Measurements from ENCODE around the gene GPR15. TPM values are rescaled to one million over a fixed set of nuclear protein-coding genes. Genes with fewer than 3 reads are reported as not detected.

Gene GPR15
- total RNA-seq, 1 experiment from 2014 or later = not detected

GRCh38 chr3:98482717-98483482 lies 48.9 kb upstream of the GPR15 start:
- no CpG with 5 or more reads among the region's 3 CpGs for WGBS (ENCODE audit: extremely low coverage, insufficient read length, low lambda C conversion rate)
- H2BK20ac ChIP-seq (ENCODE audit: low read depth, low read length, poor library complexity, severe bottlenecking) = no peak overlapping the region
- H3T11ph ChIP-seq (ENCODE audit: low read length) = no peak overlapping the region
- H3K79me2 ChIP-seq (ENCODE audit: insufficient read depth, low read length) = no peaks in the 10 kb centered on the region
- no peak overlapping the region for H4K8ac ChIP-seq (replicated peaks; ENCODE audit: insufficient read length, low read depth, low read length)
- H2BK120ac ChIP-seq (ENCODE audit: low read depth, low read length, poor library complexity, severe bottlenecking) = no peak overlapping the region
- H3K18ac ChIP-seq (ENCODE audit: insufficient read length, low read depth, low read length) = no peak overlapping the region
- H3K4ac ChIP-seq (ENCODE audit: low read depth, low read length) = no peak overlapping the region
- H3K4me1 ChIP-seq (ENCODE audit: insufficient read depth, low read length) = no peaks in the 10 kb centered on the region
- H2AFZ ChIP-seq (ENCODE audit: low read length) = no peak overlapping the region
- DNase-seq = no peak
- H3K36me3 Mint-ChIP-seq (ENCODE audit: insufficient read depth in 1 of 3, low read depth in 3 of 3) = no peaks in the 10 kb centered on the region; a peak in 2 of 7 replicates
- no peaks in the 10 kb centered on the region for H3K9me3 ChIP-seq (ENCODE audit: control insufficient read depth, low read depth, low read length)
- H3K9ac ChIP-seq (ENCODE audit: extremely low read depth, insufficient read length, low read length) = no peak overlapping the region
- H3K4me3 Mint-ChIP-seq = no peak overlapping the region
- peaks cover 0 to 2% of the 10 kb centered on the region in 2 experiments; a peak in 1 of 4 replicates for H3K4me1 Mint-ChIP-seq
- H2BK5ac ChIP-seq (ENCODE audit: insufficient read length, low read length) = no peak overlapping the region
- H4K20me1 ChIP-seq (ENCODE audit: control insufficient read depth, insufficient read depth, insufficient read length) = no peaks in the 10 kb centered on the region
- no peak overlapping the region for H4K5ac ChIP-seq (ENCODE audit: insufficient read length, low read depth, low read length)
- H3K4me2 ChIP-seq (ENCODE audit: insufficient read depth, insufficient read length, low read length) = no peak overlapping the region
- H3K79me1 ChIP-seq (ENCODE audit: insufficient read depth, low read depth, low read length, poor library complexity, severe bottlenecking) = no peaks in the 10 kb centered on the region
- H2BK15ac ChIP-seq (ENCODE audit: low read depth, low read length) = no peak overlapping the region
- H2AK5ac ChIP-seq (ENCODE audit: insufficient read length, low read length) = no peak overlapping the region
- H3K56ac ChIP-seq (ENCODE audit: insufficient read length, low read depth, low read length) = no peak overlapping the region
- no peak overlapping the region for H3K23ac ChIP-seq (ENCODE audit: insufficient read length, low read depth, low read length)
- no peaks in the 10 kb centered on the region for H3K27me3 Mint-ChIP-seq (ENCODE audit: low read depth)
- no peaks in the 10 kb centered on the region for H3K23me2 ChIP-seq (ENCODE audit: insufficient read length, low read depth, low read length, poor library complexity, severe bottlenecking)
- H3K27ac ChIP-seq (ENCODE audit: insufficient read length, low read depth, low read length) = no peak overlapping the region
- no peak overlapping the region; the same call in 1 of the 2 replicates for H3K14ac ChIP-seq (ENCODE audit: insufficient read depth, low read length)
- no peak overlapping the region for H2BK12ac ChIP-seq (ENCODE audit: insufficient read length, low read depth, low read length)
- H3K27me3 ChIP-seq (ENCODE audit: insufficient read depth, low read length) = no peaks in the 10 kb centered on the region
- H3K27ac Mint-ChIP-seq = peak overlapping the region in 1 of 3 experiments; percentile 22; a peak in 1 of 7 replicates
- peaks cover 21 to 22% of the 10 kb centered on the region in 2 experiments for H3K9me3 Mint-ChIP-seq
- H4K91ac ChIP-seq (ENCODE audit: insufficient read length, low read depth, low read length) = no peak overlapping the region
- no peak for TF ChIP-seq CTCF (conservative IDR thresholded peaks at IDR 0.05)
